ENCODE measurements around the gene DCP2. TPM values are rescaled to one million over a fixed set of nuclear protein-coding genes. Genes with fewer than 3 reads are reported as not detected.

Gene DCP2
- total RNA-seq, 2 donors from 2014 or later: 82.8 to 136 TPM

DNA sequence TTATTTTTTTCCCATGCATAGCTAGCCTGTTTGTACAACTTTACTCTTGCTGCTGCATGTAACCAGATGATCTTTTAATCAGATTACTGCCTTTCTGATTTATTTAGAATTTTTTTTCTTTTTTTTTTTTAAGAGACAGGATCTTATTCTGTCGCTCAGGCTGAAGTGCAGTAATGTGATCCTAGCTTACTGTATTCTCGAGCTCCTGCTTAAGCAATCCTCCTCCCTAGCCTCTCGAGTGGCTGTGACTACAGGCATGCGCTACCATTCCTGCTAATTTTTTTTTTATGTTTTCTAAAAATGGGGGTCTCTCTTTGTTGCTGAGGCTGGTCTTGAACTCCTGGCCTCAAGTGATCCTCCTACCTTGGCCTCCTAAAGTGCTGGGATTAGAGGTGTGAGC is 9.6 kb downstream of the DCP2 start:
- Mint-ChIP-seq H3K36me3 (peaks cover 0 to 28% of the 10 kb centered on the region in 2 donors), H3K27ac (no peak overlapping the region), H3K9me3 (peaks cover 0 to 4% of the 10 kb centered on the region in 2 donors)
- ATAC-seq (no peak), DNase-seq (ENCODE audit: low spot score in 2 of 2) (no peak)

DNA sequence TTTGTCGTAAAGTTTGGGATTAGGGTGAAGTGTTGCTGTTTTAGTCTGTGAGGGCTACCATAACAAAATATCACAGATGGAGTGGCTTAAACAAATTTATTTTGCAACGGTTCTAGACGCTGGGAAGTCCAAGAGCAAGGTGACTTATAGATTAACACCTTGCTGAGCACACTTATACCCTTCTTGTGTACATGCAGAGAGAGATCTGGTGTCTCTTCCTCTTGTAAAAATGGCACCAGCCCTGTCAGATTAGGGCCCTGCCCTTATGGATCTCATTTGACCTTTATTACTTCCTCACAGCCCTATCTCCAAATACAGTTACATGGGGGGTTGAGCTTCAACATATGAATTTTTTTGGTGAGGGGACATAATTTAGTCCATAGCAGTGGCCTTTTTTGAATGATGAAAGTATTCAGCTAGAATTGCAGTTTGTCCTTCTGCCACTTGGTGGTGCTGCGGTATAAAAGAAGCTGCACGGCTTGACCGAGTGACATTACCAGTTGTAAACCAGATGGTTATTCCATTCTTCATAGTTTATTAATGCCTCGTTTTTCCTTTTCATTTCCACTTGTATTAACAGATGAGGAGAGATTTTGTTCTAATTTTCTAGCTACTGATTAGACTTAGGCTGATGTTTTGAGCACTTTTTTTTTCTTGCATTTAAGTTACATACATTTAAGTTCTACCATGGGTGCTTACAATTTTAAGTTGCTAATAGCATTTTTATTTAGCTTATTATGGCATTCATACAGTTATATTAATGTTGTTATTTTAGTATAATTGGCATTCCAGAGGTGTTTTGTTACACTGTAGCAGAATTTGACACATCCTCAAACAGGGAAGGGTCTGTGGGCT is 19.4 kb downstream of the DCP2 start:
- H3K9me3 Mint-ChIP-seq: no peaks in the 10 kb centered on the region
- no peak overlapping the region for H3K27ac Mint-ChIP-seq
- peak in 1 of 2 donors; percentile 80 for DNase-seq (ENCODE audit: low spot score in 2 of 2)
- H3K36me3 Mint-ChIP-seq: peaks cover 6% of the 10 kb centered on the region in 2 donors
- peak; percentile 60 to 70 for ATAC-seq

DNA sequence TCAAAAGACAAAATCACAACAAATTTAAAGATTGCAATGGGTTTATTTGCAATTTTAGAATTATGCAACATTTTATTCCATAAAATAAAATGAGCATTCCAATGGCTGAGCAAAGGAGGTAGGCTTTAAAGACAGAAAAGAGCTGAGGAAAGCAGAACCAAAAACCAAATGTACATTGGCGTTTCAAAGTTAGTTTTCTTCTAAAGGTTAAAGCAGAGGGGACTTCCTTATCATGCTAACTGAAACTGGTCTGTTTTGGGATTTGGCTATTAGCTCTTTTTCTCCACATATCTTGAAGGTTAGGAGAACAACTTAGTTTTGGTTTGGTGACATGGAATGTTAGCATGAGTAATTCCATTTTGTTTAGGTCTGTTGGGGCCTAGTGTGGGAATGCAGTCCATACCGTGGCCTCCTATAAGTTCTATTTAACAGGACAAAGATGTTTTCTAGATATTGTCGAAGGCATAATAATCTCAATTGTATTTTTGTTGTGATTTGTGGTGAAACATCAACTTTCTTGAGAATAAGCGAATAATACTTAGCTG is 20.3 kb downstream of the DCP2 start:
- no peak overlapping the region for H3K27ac Mint-ChIP-seq
- H3K9me3 Mint-ChIP-seq: no peaks in the 10 kb centered on the region
- H3K36me3 Mint-ChIP-seq: peaks cover 10% of the 10 kb centered on the region in 2 donors
- no peak for ATAC-seq
- DNase-seq (ENCODE audit: low spot score in 2 of 2): no peak

DNA sequence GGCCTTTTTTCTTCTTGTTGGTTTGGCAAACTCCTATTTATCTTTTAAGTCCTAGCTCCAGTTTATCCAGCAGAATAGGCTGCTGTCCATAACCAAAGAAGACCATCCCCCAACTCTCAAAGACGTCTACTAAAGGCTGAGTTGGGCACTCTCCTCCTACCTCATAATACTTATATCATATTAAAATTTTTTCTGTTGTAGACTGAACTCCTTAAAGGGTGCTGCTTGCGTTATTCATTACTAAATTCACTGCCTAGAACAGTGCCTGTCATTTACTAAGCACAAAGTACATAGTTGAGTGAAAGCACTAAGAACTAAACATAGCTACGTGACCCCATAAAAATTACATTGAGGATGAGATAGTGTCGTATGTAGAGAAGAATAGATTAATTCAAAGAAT is 21.7 kb downstream of the DCP2 start:
- no peak overlapping the region for H3K27ac Mint-ChIP-seq
- H3K36me3 Mint-ChIP-seq: peaks cover 12 to 15% of the 10 kb centered on the region in 2 donors
- no peaks in the 10 kb centered on the region for H3K9me3 Mint-ChIP-seq
- DNase-seq (ENCODE audit: low spot score in 2 of 2): no peak
- no peak for ATAC-seq

DNA sequence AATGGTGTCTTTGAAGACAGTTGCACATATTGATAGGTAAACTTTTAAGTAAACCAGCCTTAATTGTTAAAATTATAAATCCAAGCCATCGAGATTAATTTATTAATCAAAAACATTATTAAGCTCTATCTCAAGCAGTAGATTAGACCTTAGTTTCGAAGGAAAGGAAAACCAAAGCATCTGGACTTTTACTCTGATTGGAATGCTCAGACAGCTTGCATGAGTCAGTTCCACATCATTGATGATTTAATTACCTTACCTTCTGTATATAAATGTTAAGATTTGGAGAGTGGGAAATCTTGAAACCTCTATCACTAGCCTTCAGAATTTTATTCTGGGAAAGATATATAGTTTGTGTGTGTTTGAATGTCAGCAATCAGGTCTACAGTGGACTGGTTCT is 23.9 kb downstream of the DCP2 start:
- no peaks in the 10 kb centered on the region for H3K9me3 Mint-ChIP-seq
- DNase-seq (ENCODE audit: low spot score in 2 of 2) (no peak), ATAC-seq (no peak)
- no peak overlapping the region for H3K27ac Mint-ChIP-seq
- H3K36me3 Mint-ChIP-seq: peaks cover 12 to 17% of the 10 kb centered on the region in 2 donors

DNA sequence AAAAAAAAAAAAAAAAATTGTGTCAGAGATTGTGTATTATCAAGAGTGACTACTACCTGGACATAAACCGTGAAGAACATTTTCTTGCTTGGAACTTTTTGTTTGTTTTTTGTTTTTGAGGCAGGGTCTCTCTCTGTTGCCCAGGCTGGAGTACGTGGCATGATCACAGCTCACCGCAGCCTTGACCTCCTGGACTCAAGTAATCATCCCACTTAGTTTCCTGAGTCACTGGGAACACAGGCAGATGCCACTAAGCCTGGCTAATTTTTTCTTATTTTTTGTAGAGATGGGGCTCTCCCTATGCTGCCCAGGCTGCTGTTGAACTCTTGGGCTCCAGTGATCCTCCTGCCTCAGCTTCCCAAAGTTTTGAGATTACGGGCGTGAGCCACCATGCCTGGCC is 25.8 kb downstream of the DCP2 start:
- DNase-seq (ENCODE audit: low spot score in 2 of 2) (no peak), ATAC-seq (no peak)
- Mint-ChIP-seq H3K27ac (no peak overlapping the region), H3K9me3 (no peaks in the 10 kb centered on the region), H3K36me3 (peaks cover 6 to 11% of the 10 kb centered on the region in 2 donors)

DNA sequence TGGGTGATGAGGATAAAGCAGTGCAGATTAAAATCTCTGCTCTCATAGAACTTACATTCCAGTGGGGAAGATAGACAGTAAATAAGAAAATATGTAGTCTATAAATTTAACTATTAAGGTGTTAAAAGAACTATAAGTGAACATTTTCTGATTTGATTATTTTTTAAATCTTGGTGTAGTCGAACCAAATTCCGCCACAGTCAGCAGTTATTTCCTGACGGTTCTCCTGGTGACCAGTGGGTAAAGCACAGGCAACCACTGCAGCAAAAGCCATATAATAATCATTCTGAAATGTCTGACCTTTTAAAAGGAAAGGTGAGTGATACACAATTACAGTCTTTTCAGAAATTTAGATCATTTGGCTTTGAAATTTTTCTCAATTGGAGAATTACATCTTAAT is 27.2 kb downstream of the DCP2 start:
- DNase-seq (ENCODE audit: low spot score in 2 of 2) (no peak), ATAC-seq (no peak)
- Mint-ChIP-seq H3K9me3 (no peaks in the 10 kb centered on the region), H3K36me3 (peaks cover 6 to 11% of the 10 kb centered on the region in 2 donors), H3K27ac (no peak overlapping the region)

DNA sequence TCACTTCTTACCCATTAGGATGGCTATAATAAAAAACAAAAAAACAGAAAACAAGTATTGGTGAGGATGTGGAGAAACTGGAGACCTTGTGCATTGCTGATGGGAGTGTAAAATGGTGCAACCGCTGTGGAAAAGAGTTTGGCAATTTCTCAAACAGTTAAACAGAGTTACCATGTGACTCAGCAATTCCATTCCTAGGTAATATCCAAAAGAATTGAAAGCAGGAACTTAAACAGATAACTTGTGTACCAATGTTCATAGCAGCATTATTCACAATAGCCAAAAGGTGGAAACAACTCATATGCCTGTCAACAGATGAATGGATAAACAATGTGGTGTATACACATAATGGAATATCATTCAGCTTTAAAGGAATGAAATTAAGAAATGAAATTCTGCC is 28.9 kb downstream of the DCP2 start:
- peak overlapping the region in 1 of 2 donors; percentile 37 for H3K27ac Mint-ChIP-seq
- no peaks in the 10 kb centered on the region for H3K9me3 Mint-ChIP-seq
- peak in 1 of 2 donors; percentile 18 for ATAC-seq
- H3K36me3 Mint-ChIP-seq: peaks cover 6 to 12% of the 10 kb centered on the region in 2 donors
- no peak for DNase-seq (ENCODE audit: low spot score in 2 of 2)

DNA sequence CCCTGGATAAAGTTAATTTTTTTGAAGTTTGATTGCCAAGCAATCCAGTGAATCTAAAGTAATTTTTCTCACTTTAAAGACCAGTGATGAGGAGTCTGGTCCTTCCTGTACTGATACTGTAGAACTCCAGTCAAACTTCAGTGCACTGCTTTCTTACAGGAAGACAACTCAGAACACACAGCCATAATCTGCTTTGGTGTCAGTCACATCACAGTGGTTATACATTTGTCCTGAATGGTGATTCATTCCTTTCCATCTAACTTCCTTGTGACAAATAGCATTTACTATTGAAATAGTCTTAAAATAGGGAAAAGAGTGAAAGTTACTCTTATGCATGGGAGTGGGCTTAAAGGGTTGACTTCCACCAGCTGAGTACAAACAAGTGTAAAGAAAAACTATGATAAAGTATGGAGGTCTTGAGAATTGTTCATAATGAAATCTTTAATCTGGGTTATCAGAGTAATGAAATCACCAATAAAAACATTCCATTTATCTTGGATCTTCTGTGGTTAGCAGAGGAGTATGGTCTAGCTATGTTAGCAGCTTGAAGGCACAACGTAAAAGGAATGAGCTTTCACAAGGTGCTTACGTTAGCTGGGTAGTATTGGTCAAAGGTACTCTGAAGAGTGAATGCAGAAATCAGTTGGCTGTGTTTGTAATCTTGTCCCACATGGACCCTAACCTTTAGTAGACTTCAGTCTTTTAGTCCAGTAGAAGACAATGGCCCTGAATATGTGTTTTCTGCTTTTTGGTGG is 41.5 kb downstream of the DCP2 start:
- Mint-ChIP-seq H3K36me3 (peaks cover 13 to 33% of the 10 kb centered on the region in 2 donors), H3K9me3 (no peaks in the 10 kb centered on the region), H3K27ac (no peak overlapping the region)
- peak in 1 of 2 donors; percentile 41 for ATAC-seq
- no peak for DNase-seq (ENCODE audit: low spot score in 2 of 2)

DNA sequence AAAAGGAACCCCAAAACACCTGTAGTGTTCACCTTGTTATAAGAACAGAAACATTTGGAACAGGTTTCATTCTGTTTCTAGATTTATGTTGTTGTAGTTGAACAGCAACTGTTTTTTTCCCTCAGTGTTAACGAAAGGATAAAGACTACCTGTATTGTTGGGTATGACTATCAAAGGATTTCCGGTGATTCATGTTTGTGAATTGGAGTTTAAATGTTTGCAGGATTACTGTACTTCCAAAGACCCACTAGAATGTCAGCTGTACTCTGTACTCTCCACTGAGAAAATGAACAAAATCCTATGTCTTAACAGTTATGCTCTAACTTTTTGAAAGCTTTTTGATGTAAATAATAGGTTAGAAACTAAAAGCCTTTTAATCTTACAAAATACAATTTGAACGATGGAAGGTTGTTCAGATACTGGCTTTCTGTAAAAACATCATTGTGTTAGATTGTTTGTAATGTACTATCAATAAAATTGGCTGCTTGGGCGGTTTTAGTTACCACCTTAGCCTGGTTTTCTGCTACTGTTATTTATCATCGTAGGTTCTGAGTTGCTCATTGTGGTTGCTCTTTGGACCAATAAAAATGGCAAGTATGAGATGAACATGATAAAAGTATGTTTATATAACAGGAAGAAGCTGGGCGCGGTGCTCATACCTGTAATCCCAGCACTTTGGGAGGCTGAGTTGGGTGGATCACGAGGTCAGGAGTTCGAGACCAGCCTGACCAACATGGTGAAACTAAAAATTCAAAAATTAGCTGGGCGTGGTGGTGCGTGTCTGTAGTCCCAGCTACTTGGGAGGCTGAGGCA is 44.1 kb downstream of the DCP2 start:
- H3K27ac Mint-ChIP-seq: peak overlapping the region; percentile 48 to 87
- ATAC-seq: peak; percentile 79 to 89
- no peaks in the 10 kb centered on the region for H3K9me3 Mint-ChIP-seq
- DNase-seq (ENCODE audit: low spot score in 2 of 2): no peak
- peaks cover 5 to 20% of the 10 kb centered on the region in 2 donors for H3K36me3 Mint-ChIP-seq

DNA sequence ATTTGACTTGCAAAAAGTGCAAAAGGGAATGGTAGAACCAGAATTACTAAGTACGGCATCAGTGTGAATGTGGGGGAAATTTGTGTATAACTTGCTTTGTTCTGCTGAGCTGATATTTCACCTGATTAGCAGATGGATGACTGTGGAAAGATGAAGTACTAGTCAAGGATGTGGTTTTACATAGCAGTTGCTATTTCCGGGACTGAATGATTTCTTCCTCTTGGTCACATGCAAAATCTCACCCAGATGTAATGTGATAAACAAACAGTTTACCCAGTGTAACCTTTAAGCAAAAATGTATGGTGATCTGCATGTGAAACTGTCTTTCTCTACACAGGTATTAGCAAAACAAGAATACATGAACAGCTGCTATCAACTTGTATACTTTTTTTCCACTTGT is 46.1 kb downstream of the DCP2 start:
- no peak for DNase-seq (ENCODE audit: low spot score in 2 of 2)
- Mint-ChIP-seq H3K9me3 (no peaks in the 10 kb centered on the region), H3K36me3 (peaks cover 6 to 23% of the 10 kb centered on the region in 2 donors), H3K27ac (no peak overlapping the region)
- ATAC-seq: peak; percentile 51 to 57

DNA sequence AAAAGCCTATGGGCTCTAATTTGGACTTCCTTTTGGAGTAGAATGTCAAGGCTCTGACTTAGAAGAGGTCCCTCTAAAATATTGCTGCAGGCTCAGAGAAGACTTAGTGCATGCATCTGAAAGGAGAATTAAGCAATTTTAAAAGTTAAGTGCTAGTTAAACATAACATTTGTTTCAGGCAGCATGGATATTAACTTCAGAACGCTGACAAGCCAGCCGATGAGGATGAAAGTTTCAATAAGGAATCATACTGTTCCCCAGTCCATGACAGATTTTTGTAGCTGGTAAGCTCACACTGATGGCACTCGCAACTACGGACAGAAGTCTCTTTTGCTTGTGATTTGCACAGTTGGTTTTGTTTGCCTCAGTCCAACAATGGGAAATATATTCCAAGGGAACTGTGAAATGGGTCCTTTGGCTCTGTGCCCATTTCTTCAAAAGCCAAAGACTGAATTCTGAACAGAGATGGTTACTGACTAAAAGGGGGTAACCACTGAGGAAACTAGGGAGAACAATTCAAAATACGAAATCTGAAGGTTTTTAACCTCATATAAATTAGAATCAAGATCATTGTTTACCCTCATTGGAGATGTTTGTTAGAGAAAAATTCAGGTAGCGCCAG is 47.6 kb downstream of the DCP2 start:
- Mint-ChIP-seq H3K27ac (no peak overlapping the region), H3K9me3 (no peaks in the 10 kb centered on the region), H3K36me3 (peaks cover 9 to 23% of the 10 kb centered on the region in 2 donors)
- no peak for DNase-seq (ENCODE audit: low spot score in 2 of 2)
- no peak for ATAC-seq

DNA sequence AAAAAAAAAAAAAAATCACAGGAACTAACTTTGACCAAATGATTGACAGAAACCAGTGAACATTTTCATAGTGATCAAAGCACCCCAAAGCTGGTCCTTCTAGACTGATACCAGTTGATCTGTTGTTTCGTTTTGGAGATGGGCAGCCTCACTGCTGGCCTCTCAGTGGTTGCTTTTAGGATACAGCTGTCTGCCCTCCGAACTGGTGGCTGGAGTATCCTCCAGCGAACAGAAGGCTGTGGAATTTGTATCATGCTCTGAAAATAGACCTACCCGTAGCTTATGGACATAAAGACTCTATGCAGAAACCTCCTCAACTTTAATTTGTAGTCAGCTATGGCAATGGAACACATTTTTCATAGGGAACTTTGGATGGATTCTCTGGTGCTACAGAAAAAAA is 49.0 kb downstream of the DCP2 start:
- Mint-ChIP-seq H3K9me3 (no peaks in the 10 kb centered on the region), H3K27ac (no peak overlapping the region), H3K36me3 (peaks cover 9 to 23% of the 10 kb centered on the region in 2 donors)
- ATAC-seq (no peak), DNase-seq (ENCODE audit: low spot score in 2 of 2) (no peak)

DNA sequence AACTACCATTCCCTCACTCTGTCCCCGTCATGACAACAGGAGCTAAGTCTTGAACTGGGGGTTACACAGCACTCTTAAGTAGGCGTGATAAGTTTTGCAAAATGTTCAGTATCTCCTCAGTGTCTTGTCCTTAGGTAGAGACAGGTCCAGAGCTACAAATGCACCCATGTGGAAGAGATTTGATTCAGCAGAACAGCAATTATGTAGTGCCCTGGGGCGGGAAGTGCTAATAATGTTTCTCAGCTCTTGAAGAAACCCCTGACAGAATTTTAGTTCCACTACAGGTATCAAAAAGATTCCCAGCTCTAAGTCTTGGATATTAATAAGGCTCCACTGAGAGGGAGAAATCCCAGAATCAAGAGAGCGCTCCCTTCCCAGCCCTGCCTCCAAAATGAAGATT is 49.6 kb downstream of the DCP2 start:
- Mint-ChIP-seq H3K9me3 (no peaks in the 10 kb centered on the region), H3K36me3 (peaks cover 9 to 16% of the 10 kb centered on the region in 2 donors), H3K27ac (no peak overlapping the region)
- ATAC-seq (no peak), DNase-seq (ENCODE audit: low spot score in 2 of 2) (no peak)

DNA sequence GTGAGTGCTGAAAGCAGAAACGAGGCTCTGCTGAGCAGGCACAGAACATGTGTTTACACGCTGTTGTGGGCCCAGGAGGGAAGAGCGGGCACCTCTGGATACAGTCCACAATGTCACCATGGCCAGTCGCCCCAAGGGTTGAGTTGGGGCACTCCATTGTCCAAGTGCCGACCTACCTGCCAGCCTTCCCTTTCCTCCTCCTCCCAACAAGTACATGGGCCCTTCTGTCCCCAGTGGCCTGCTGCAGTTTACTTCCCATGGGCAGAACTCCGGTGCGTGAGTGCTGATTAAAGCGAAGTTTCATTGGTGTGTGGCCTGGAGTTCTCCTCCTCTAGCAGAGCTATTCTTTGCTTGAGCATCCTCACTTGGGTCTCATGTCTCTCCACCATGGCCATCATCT is 50.4 kb downstream of the DCP2 start:
- Mint-ChIP-seq H3K36me3 (peaks cover 9 to 11% of the 10 kb centered on the region in 2 donors), H3K27ac (peak overlapping the region in 1 of 2 donors; percentile 29), H3K9me3 (no peaks in the 10 kb centered on the region)
- DNase-seq (ENCODE audit: low spot score in 2 of 2) (no peak), ATAC-seq (no peak)

DNA sequence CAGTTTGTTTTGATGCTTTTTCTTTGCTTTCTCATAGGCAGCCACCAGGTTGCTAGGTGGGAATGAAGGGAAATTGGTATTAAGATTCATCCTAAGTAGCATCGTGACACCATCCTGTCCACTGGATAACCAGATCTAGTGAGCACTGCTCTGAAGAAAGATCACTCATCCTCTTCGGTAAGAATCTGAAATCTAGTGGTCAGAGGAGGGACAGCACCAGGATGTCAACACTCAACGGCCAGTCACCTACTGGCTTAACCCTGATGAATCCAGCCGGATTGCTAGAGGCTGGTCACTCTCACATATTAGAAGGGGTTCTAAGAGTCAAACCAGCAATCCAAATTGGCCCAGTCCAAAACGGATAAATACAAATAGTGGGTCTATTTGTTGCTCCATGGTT is 50.8 kb downstream of the DCP2 start:
- Mint-ChIP-seq H3K36me3 (peaks cover 9 to 11% of the 10 kb centered on the region in 2 donors), H3K9me3 (no peaks in the 10 kb centered on the region), H3K27ac (peak overlapping the region in 1 of 2 donors; percentile 29)
- ATAC-seq (peak in 1 of 2 donors; percentile 66), DNase-seq (ENCODE audit: low spot score in 2 of 2) (no peak)
